ENCODE results near the gene DENND5B.
"Not testable (repeated sequence)": the region's sequence is repeated elsewhere in the genome, so short reads cannot be mapped to it uniquely, and the experiment has no call there.

The DENND5B gene

GRCh38 chr12:31574803-31575575, 15.9 kb downstream of the DENND5B start:
- H3K27ac Mint-ChIP-seq, result no peak overlapping the region
- no peak for ATAC-seq
- no peak overlapping the region for H3K4me3 Mint-ChIP-seq
- H3K9me3 Mint-ChIP-seq, result no peaks in the 10 kb centered on the region
- DNase-seq (ENCODE audit: low spot score in 2 of 2), result no peak
- no peaks in the 10 kb centered on the region for H3K36me3 Mint-ChIP-seq
- no peaks in the 10 kb centered on the region for H3K4me1 Mint-ChIP-seq

- not testable (repeated sequence) for H3K36me3 Mint-ChIP-seq; ATAC-seq; DNase-seq (ENCODE audit: low spot score in 2 of 2); H3K4me3 Mint-ChIP-seq; H3K9me3 Mint-ChIP-seq; H3K27ac Mint-ChIP-seq; H3K4me1 Mint-ChIP-seq
These were observed 16.6 kb downstream of the DENND5B start for GRCh38 chr12:31574367-31574766.

GRCh38 chr12:31572900-31573600, 17.9 kb downstream of the DENND5B start:
- Mint-ChIP-seq H3K4me1 (no peaks in the 10 kb centered on the region), H3K36me3 (no peaks in the 10 kb centered on the region), H3K4me3 (no peak overlapping the region), H3K27ac (no peak overlapping the region), H3K9me3 (no peaks in the 10 kb centered on the region)
- DNase-seq (ENCODE audit: low spot score in 2 of 2), result no peak
- no peak for ATAC-seq

GRCh38 chr12:31570880-31571279, 20.1 kb downstream of the DENND5B start:
- no peak for DNase-seq (ENCODE audit: low spot score in 2 of 2)
- no peaks in the 10 kb centered on the region for H3K36me3 Mint-ChIP-seq
- H3K9me3 Mint-ChIP-seq, result no peaks in the 10 kb centered on the region
- H3K4me1 Mint-ChIP-seq, result no peaks in the 10 kb centered on the region
- H3K4me3 Mint-ChIP-seq, result no peak overlapping the region
- ATAC-seq, result no peak
- H3K27ac Mint-ChIP-seq, result no peak overlapping the region

GRCh38 chr12:31569517-31569916, 21.4 kb downstream of the DENND5B start:
- H3K27ac Mint-ChIP-seq; H3K4me1 Mint-ChIP-seq; ATAC-seq; DNase-seq (ENCODE audit: low spot score in 2 of 2); H3K36me3 Mint-ChIP-seq; H3K9me3 Mint-ChIP-seq; H3K4me3 Mint-ChIP-seq: not testable (repeated sequence)

- ATAC-seq (no peak), DNase-seq (ENCODE audit: low spot score in 2 of 2) (no peak)
- H3K27ac Mint-ChIP-seq, result no peak overlapping the region
- H3K9me3 Mint-ChIP-seq, result no peaks in the 10 kb centered on the region
- H3K36me3 Mint-ChIP-seq, result no peaks in the 10 kb centered on the region
- H3K4me1 Mint-ChIP-seq, result no peaks in the 10 kb centered on the region
- no peak overlapping the region for H3K4me3 Mint-ChIP-seq
These were observed 22.4 kb downstream of the DENND5B start for GRCh38 chr12:31568498-31568897.

- no peak overlapping the region for H3K4me3 Mint-ChIP-seq
- H3K4me1 Mint-ChIP-seq, result no peaks in the 10 kb centered on the region
- H3K27ac Mint-ChIP-seq, result no peak overlapping the region
- ATAC-seq, result no peak
- no peaks in the 10 kb centered on the region for H3K36me3 Mint-ChIP-seq
- no peak for DNase-seq (ENCODE audit: low spot score in 2 of 2)
- no peaks in the 10 kb centered on the region for H3K9me3 Mint-ChIP-seq
These were observed 23.9 kb downstream of the DENND5B start for GRCh38 chr12:31567029-31567428.

- ATAC-seq, result no peak
- Mint-ChIP-seq H3K27ac (no peak overlapping the region), H3K9me3 (no peaks in the 10 kb centered on the region), H3K4me1 (no peaks in the 10 kb centered on the region), H3K4me3 (no peak overlapping the region), H3K36me3 (no peaks in the 10 kb centered on the region)
- DNase-seq (ENCODE audit: low spot score in 2 of 2), result no peak
These were observed 24.4 kb downstream of the DENND5B start for GRCh38 chr12:31566547-31566946.

GRCh38 chr12:31562594-31563328, 28.2 kb downstream of the DENND5B start:
- H3K4me3 Mint-ChIP-seq, result no peak overlapping the region
- no peaks in the 10 kb centered on the region for H3K9me3 Mint-ChIP-seq
- H3K4me1 Mint-ChIP-seq, result no peaks in the 10 kb centered on the region
- DNase-seq (ENCODE audit: low spot score in 2 of 2), result no peak
- H3K27ac Mint-ChIP-seq, result no peak overlapping the region
- no peak for ATAC-seq
- H3K36me3 Mint-ChIP-seq, result no peaks in the 10 kb centered on the region

GRCh38 chr12:31560516-31560915, 30.4 kb downstream of the DENND5B start:
- DNase-seq (ENCODE audit: low spot score in 2 of 2) (no peak), ATAC-seq (no peak)
- Mint-ChIP-seq H3K9me3 (no peaks in the 10 kb centered on the region), H3K27ac (no peak overlapping the region), H3K4me1 (no peaks in the 10 kb centered on the region), H3K36me3 (no peaks in the 10 kb centered on the region), H3K4me3 (no peak overlapping the region)

GRCh38 chr12:31558521-31558920, 32.4 kb downstream of the DENND5B start:
- Mint-ChIP-seq H3K4me3 (no peak overlapping the region), H3K4me1 (no peaks in the 10 kb centered on the region), H3K36me3 (no peaks in the 10 kb centered on the region), H3K9me3 (peaks cover 2% of the 10 kb centered on the region), H3K27ac (no peak overlapping the region)
- DNase-seq (ENCODE audit: low spot score in 2 of 2), result no peak
- ATAC-seq, result no peak

GRCh38 chr12:31557707-31558106, 33.2 kb downstream of the DENND5B start:
- H3K4me1 Mint-ChIP-seq, result no peaks in the 10 kb centered on the region
- no peak overlapping the region for H3K4me3 Mint-ChIP-seq
- H3K27ac Mint-ChIP-seq, result no peak overlapping the region
- H3K36me3 Mint-ChIP-seq, result no peaks in the 10 kb centered on the region
- DNase-seq (ENCODE audit: low spot score in 2 of 2) (no peak), ATAC-seq (no peak)
- peaks cover 2% of the 10 kb centered on the region for H3K9me3 Mint-ChIP-seq

- DNase-seq (ENCODE audit: low spot score in 2 of 2); H3K9me3 Mint-ChIP-seq; H3K36me3 Mint-ChIP-seq; H3K4me1 Mint-ChIP-seq; ATAC-seq; H3K4me3 Mint-ChIP-seq; H3K27ac Mint-ChIP-seq: not testable (repeated sequence)
These were observed 35.5 kb downstream of the DENND5B start for GRCh38 chr12:31555466-31555865.

GRCh38 chr12:31550590-31550989, 40.3 kb downstream of the DENND5B start:
- H3K4me3 Mint-ChIP-seq, H3K4me1 Mint-ChIP-seq: not testable (repeated sequence)

GRCh38 chr12:31536672-31537071, 54.3 kb downstream of the DENND5B start:
- H3K4me3 Mint-ChIP-seq, result no peak overlapping the region
- H3K9me3 Mint-ChIP-seq, result peaks cover 6% of the 10 kb centered on the region
- ATAC-seq (no peak), DNase-seq (ENCODE audit: low spot score in 2 of 2) (no peak)
- no peaks in the 10 kb centered on the region for H3K4me1 Mint-ChIP-seq
- no peak overlapping the region for H3K27ac Mint-ChIP-seq
- no peaks in the 10 kb centered on the region for H3K36me3 Mint-ChIP-seq

More at GRCh38 chr12:31550590-31550989, 40.3 kb downstream of the DENND5B start:
- not testable (repeated sequence) for DNase-seq (ENCODE audit: low spot score in 2 of 2); H3K36me3 Mint-ChIP-seq; ATAC-seq; H3K9me3 Mint-ChIP-seq; H3K27ac Mint-ChIP-seq

Measured in stimulated activated effector memory CD8-positive, alpha-beta T cell treated with anti-CD3 and anti-CD28 coated beads, Interleukin-12 subunit alpha, Interleukin-12 subunit beta, amount 100 ng/mL, for 72 hours (primary cell).